ENCODE data around the gene LGALS9.

Gene LGALS9

DNA sequence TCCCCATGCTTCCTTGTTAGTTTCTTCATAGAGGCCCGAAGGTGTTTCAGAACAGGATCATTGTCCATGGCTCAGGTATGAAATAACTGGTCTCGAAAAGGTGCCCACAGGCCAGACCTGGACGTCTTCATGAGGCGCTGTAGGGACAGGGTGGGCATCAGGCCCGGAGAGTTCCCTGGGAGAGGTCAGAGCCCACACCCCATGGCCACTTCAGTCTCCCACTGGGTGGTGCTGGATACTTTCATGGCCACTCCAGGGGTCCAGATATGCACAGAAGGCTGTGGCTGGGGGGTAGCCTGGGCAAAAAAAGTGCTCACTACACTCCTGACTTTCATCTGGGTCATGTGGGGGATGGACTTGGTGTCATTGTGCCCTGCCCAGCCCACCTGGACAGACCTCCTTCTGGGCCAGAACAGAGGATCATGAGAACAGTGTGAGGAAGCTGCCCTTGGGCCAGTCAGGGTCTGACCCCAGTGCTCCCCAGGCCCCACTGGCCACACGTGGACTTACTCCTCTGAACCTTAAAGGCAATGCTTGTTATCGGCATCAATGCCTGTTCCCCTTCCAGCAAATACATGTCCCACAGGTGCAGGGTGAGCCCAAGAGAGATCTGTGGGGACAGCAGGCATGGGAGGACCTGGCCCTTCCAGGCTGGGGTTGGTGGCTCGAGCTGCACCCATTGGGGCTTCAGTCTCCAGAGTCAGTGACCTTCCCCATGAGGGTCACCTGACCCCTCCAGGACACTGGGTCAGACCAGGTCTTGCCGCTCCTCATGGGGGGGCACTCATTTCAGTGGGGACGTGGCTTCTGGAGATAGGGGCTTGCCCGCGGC, 36.9 kb downstream of the LGALS9 start:
- H3K9ac ChIP-seq (ENCODE audit: low read length) = no peak overlapping the region
- H3K9me2 ChIP-seq (ENCODE audit: low read depth, low read length) = no peaks in the 10 kb centered on the region
- no peak overlapping the region for H3K4me2 ChIP-seq (ENCODE audit: low read length)
- no peaks in the 10 kb centered on the region for H4K20me1 ChIP-seq (ENCODE audit: insufficient read depth, low read length)
- H3F3A ChIP-seq (ENCODE audit: insufficient read depth, low read length) = no peaks in the 10 kb centered on the region
- no peak overlapping the region for H3K27ac ChIP-seq (ENCODE audit: low read depth, low read length, poor library complexity, severe bottlenecking)
- no peak overlapping the region for H3K4me3 ChIP-seq (ENCODE audit: low read depth, low read length, poor library complexity, severe bottlenecking)
- no peak overlapping the region for H2AFZ ChIP-seq (ENCODE audit: low read length)
- H3K9me3 ChIP-seq (ENCODE audit: low read length) = no peaks in the 10 kb centered on the region
- H3K27me3 ChIP-seq (ENCODE audit: insufficient read depth, low read length) = no peaks in the 10 kb centered on the region
- no peak for TF ChIP-seq CTCF (IDR thresholded peaks at IDR 0.05; ENCODE audit: low read length)
- no peak for TF ChIP-seq EZH2 (IDR thresholded peaks at IDR 0.05; ENCODE audit: borderline replicate concordance, low read length)
- H3K79me2 ChIP-seq (ENCODE audit: insufficient read depth, low read length) = no peaks in the 10 kb centered on the region
- H3K4me1 ChIP-seq (ENCODE audit: insufficient read depth, low read length, severe bottlenecking) = no peaks in the 10 kb centered on the region
- no peaks in the 10 kb centered on the region for H3K36me3 ChIP-seq (ENCODE audit: insufficient read depth, low read length)

DNA sequence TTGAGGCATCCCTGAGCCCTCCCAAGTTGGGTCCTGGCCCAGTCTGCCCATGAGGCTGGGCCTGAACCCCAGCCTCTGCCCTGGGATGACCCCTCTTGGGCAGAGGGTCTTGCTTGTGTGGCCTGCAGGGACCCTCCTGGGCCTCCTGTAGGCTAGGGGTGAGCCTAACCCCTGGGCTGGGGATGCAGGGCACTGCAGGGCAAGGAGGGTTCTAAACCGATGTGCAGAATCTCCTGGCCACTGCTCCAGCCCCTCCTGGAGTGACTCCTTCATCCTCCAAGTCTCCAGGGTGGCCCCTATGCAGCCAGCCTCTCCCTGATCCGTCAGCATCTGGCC, 37.5 kb downstream of the LGALS9 start:
- H3F3A ChIP-seq (ENCODE audit: insufficient read depth, low read length) = no peaks in the 10 kb centered on the region
- no peak overlapping the region for H3K4me3 ChIP-seq (ENCODE audit: low read depth, low read length, poor library complexity, severe bottlenecking)
- no peak overlapping the region for H2AFZ ChIP-seq (ENCODE audit: low read length)
- H3K4me2 ChIP-seq (ENCODE audit: low read length) = no peak overlapping the region
- H3K4me1 ChIP-seq (ENCODE audit: insufficient read depth, low read length, severe bottlenecking) = no peaks in the 10 kb centered on the region
- H3K27me3 ChIP-seq (ENCODE audit: insufficient read depth, low read length) = no peaks in the 10 kb centered on the region
- H3K36me3 ChIP-seq (ENCODE audit: insufficient read depth, low read length) = no peaks in the 10 kb centered on the region
- no peak overlapping the region for H3K27ac ChIP-seq (ENCODE audit: low read depth, low read length, poor library complexity, severe bottlenecking)
- no peak overlapping the region for H3K9ac ChIP-seq (ENCODE audit: low read length)
- H4K20me1 ChIP-seq (ENCODE audit: insufficient read depth, low read length) = no peaks in the 10 kb centered on the region
- TF ChIP-seq CTCF (IDR thresholded peaks at IDR 0.05; ENCODE audit: low read length) (no peak), EZH2 (IDR thresholded peaks at IDR 0.05; ENCODE audit: borderline replicate concordance, low read length) (no peak)
- H3K9me3 ChIP-seq (ENCODE audit: low read length) = no peaks in the 10 kb centered on the region
- H3K9me2 ChIP-seq (ENCODE audit: low read depth, low read length) = no peaks in the 10 kb centered on the region
- H3K79me2 ChIP-seq (ENCODE audit: insufficient read depth, low read length) = no peaks in the 10 kb centered on the region

GRCh38 chr17:27669136-27669535, 38.1 kb downstream of the LGALS9 start:
- TF ChIP-seq CTCF (IDR thresholded peaks at IDR 0.05; ENCODE audit: low read length) = no peak
- TF ChIP-seq EZH2 (IDR thresholded peaks at IDR 0.05; ENCODE audit: borderline replicate concordance, low read length) = no peak

More at GRCh38 chr17:27669136-27669535, 38.1 kb downstream of the LGALS9 start:
- Histone ChIP-seq H4K20me1 (ENCODE audit: insufficient read depth, low read length) (no peaks in the 10 kb centered on the region), H3K4me2 (ENCODE audit: low read length) (no peak overlapping the region), H3K4me3 (ENCODE audit: low read depth, low read length, poor library complexity, severe bottlenecking) (no peak overlapping the region), H3K9me2 (ENCODE audit: low read depth, low read length) (no peaks in the 10 kb centered on the region), H3K4me1 (ENCODE audit: insufficient read depth, low read length, severe bottlenecking) (no peaks in the 10 kb centered on the region), H3K79me2 (ENCODE audit: insufficient read depth, low read length) (no peaks in the 10 kb centered on the region), H3F3A (ENCODE audit: insufficient read depth, low read length) (no peaks in the 10 kb centered on the region), H3K27me3 (ENCODE audit: insufficient read depth, low read length) (no peaks in the 10 kb centered on the region), H3K9ac (ENCODE audit: low read length) (no peak overlapping the region), H3K36me3 (ENCODE audit: insufficient read depth, low read length) (no peaks in the 10 kb centered on the region), H3K9me3 (ENCODE audit: low read length) (no peaks in the 10 kb centered on the region), H3K27ac (ENCODE audit: low read depth, low read length, poor library complexity, severe bottlenecking) (no peak overlapping the region), H2AFZ (ENCODE audit: low read length) (no peak overlapping the region)
